ENCODE data around the gene ITIH3. TPM values are rescaled to one million over a fixed set of nuclear protein-coding genes. Genes with fewer than 3 reads are reported as not detected.

The ITIH3 gene
- total and polyA plus RNA-seq, 2 of the 8 experiments (the other 6 are each of a cell fraction or from before 2014, with no cell fraction given) = not detected

DNA sequence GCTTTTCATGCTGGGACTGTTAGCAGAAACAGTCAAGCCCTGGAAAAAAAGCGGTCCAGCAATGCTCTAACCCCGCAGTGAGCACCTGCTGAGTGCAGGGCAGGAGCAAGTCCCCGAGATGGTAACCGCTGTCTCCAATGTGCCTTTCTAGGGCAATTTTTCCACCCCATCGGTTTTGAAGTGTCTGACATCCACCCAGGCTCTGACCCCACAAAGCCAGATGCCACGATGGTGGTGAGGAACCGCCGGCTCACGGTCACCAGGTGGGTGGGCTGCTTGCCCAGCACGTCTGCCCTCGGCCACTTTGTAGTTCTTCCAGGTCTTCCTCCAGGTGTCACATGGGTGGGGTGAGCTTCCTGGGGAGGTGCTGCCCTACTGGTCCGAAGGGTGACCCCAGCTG, 3.2 kb upstream of the ITIH3 start (continued):
- TF ChIP-seq, protein P1, sequence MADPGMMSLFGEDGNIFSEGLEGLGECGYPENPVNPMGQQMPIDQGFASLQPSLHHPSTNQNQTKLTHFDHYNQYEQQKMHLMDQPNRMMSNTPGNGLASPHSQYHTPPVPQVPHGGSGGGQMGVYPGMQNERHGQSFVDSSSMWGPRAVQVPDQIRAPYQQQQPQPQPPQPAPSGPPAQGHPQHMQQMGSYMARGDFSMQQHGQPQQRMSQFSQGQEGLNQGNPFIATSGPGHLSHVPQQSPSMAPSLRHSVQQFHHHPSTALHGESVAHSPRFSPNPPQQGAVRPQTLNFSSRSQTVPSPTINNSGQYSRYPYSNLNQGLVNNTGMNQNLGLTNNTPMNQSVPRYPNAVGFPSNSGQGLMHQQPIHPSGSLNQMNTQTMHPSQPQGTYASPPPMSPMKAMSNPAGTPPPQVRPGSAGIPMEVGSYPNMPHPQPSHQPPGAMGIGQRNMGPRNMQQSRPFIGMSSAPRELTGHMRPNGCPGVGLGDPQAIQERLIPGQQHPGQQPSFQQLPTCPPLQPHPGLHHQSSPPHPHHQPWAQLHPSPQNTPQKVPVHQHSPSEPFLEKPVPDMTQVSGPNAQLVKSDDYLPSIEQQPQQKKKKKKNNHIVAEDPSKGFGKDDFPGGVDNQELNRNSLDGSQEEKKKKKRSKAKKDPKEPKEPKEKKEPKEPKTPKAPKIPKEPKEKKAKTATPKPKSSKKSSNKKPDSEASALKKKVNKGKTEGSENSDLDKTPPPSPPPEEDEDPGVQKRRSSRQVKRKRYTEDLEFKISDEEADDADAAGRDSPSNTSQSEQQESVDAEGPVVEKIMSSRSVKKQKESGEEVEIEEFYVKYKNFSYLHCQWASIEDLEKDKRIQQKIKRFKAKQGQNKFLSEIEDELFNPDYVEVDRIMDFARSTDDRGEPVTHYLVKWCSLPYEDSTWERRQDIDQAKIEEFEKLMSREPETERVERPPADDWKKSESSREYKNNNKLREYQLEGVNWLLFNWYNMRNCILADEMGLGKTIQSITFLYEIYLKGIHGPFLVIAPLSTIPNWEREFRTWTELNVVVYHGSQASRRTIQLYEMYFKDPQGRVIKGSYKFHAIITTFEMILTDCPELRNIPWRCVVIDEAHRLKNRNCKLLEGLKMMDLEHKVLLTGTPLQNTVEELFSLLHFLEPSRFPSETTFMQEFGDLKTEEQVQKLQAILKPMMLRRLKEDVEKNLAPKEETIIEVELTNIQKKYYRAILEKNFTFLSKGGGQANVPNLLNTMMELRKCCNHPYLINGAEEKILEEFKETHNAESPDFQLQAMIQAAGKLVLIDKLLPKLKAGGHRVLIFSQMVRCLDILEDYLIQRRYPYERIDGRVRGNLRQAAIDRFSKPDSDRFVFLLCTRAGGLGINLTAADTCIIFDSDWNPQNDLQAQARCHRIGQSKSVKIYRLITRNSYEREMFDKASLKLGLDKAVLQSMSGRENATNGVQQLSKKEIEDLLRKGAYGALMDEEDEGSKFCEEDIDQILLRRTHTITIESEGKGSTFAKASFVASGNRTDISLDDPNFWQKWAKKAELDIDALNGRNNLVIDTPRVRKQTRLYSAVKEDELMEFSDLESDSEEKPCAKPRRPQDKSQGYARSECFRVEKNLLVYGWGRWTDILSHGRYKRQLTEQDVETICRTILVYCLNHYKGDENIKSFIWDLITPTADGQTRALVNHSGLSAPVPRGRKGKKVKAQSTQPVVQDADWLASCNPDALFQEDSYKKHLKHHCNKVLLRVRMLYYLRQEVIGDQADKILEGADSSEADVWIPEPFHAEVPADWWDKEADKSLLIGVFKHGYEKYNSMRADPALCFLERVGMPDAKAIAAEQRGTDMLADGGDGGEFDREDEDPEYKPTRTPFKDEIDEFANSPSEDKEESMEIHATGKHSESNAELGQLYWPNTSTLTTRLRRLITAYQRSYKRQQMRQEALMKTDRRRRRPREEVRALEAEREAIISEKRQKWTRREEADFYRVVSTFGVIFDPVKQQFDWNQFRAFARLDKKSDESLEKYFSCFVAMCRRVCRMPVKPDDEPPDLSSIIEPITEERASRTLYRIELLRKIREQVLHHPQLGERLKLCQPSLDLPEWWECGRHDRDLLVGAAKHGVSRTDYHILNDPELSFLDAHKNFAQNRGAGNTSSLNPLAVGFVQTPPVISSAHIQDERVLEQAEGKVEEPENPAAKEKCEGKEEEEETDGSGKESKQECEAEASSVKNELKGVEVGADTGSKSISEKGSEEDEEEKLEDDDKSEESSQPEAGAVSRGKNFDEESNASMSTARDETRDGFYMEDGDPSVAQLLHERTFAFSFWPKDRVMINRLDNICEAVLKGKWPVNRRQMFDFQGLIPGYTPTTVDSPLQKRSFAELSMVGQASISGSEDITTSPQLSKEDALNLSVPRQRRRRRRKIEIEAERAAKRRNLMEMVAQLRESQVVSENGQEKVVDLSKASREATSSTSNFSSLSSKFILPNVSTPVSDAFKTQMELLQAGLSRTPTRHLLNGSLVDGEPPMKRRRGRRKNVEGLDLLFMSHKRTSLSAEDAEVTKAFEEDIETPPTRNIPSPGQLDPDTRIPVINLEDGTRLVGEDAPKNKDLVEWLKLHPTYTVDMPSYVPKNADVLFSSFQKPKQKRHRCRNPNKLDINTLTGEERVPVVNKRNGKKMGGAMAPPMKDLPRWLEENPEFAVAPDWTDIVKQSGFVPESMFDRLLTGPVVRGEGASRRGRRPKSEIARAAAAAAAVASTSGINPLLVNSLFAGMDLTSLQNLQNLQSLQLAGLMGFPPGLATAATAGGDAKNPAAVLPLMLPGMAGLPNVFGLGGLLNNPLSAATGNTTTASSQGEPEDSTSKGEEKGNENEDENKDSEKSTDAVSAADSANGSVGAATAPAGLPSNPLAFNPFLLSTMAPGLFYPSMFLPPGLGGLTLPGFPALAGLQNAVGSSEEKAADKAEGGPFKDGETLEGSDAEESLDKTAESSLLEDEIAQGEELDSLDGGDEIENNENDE (IDR thresholded peaks at IDR 0.05; ENCODE audit: insufficient replicate concordance, low read length) = no peak
- no peak for TF ChIP-seq ZNF274 (IDR thresholded peaks at IDR 0.05; ENCODE audit: borderline replicate concordance, extremely low read depth, low read length)
- TF ChIP-seq BRCA1 (IDR thresholded peaks at IDR 0.05; ENCODE audit: low read depth, low read length) = no peak
- no peak for TF ChIP-seq RXRA (IDR thresholded peaks at IDR 0.05; ENCODE audit: insufficient read depth, low read depth, low read length)
- TF ChIP-seq SRF (IDR thresholded peaks at IDR 0.05; ENCODE audit: low read depth, low read length) = no peak
- no peak for TF ChIP-seq RFX5 (IDR thresholded peaks at IDR 0.05; ENCODE audit: borderline replicate concordance, low read depth, low read length)
- no peak for TF ChIP-seq RBBP5 (IDR thresholded peaks at IDR 0.05; ENCODE audit: borderline replicate concordance, low read depth, low read length)
- TF ChIP-seq GTF2F1 (IDR thresholded peaks at IDR 0.05; ENCODE audit: borderline replicate concordance, low read depth, low read length) = no peak
